ENCODE measurements around the gene MLLT10. TPM values are rescaled to one million over a fixed set of nuclear protein-coding genes. Genes with fewer than 3 reads are reported as not detected.
A peak's percentile ranks its signal among the peaks of the same experiment; 100 is the strongest.

The MLLT10 gene
- total RNA-seq, 1 experiment from 2014 or later = 72.3 TPM

DNA sequence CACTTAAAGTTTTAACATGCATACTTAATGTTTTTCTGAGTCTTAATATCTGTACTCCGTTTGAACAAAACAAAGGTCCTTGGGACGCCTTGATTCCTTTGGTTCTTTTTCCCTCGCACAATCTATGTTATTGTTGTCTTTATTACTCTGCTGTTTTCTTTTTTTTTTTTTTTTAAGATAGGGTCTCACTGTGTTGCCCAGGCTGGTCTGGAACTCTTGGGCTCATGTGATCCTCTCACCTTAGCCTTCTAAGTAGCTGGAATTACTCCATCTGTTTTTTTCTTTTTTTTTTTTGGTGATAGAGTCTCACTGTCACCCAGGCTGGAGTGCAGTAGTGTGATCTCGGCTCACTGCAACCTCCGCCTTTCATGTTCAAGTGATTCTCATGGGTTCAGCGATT is 13.2 kb downstream of the MLLT10 start:
- Mint-ChIP-seq H3K27ac (peak overlapping the region in 1 of 3 experiments; percentile 64; a peak in 2 of 7 replicates), H3K4me1 (peaks cover 0 to 4% of the 10 kb centered on the region in 2 experiments; a peak in 2 of 4 replicates), H3K36me3 (ENCODE audit: insufficient read depth in 1 of 3, low read depth in 3 of 3) (peaks cover 50 to 92% (median 73%) of the 10 kb centered on the region in 3 experiments), H3K27me3 (ENCODE audit: low read depth) (no peaks in the 10 kb centered on the region), H3K4me3 (no peak overlapping the region), H3K9me3 (no peaks in the 10 kb centered on the region)
- WGBS (ENCODE audit: extremely low coverage, insufficient read length, low lambda C conversion rate) = no CpG with 5 or more reads among the region's 6 CpGs
- Histone ChIP-seq H3K27ac (ENCODE audit: insufficient read length, low read depth, low read length) (no peak overlapping the region), H4K20me1 (ENCODE audit: control insufficient read depth, insufficient read depth, insufficient read length) (no peaks in the 10 kb centered on the region), H3K27me3 (ENCODE audit: insufficient read depth, low read length) (no peaks in the 10 kb centered on the region), H2BK15ac (ENCODE audit: low read depth, low read length) (no peak overlapping the region), H2BK12ac (ENCODE audit: insufficient read length, low read depth, low read length) (no peak overlapping the region), H2BK20ac (ENCODE audit: low read depth, low read length, poor library complexity, severe bottlenecking) (no peak overlapping the region), H3K9me3 (ENCODE audit: control insufficient read depth, low read depth, low read length) (no peaks in the 10 kb centered on the region), H3K9ac (ENCODE audit: extremely low read depth, insufficient read length, low read length) (no peak overlapping the region), H4K5ac (ENCODE audit: insufficient read length, low read depth, low read length) (no peak overlapping the region), H3K79me2 (ENCODE audit: insufficient read depth, low read length) (peaks cover 6% of the 10 kb centered on the region; the same call in 1 of the 2 replicates), H3K18ac (ENCODE audit: insufficient read length, low read depth, low read length) (no peak overlapping the region), H2BK120ac (ENCODE audit: low read depth, low read length, poor library complexity, severe bottlenecking) (no peak overlapping the region), H3K4me2 (ENCODE audit: insufficient read depth, insufficient read length, low read length) (no peak overlapping the region), H3K14ac (ENCODE audit: insufficient read depth, low read length) (no peak overlapping the region), H3K4ac (ENCODE audit: low read depth, low read length) (no peak overlapping the region), H3K56ac (ENCODE audit: insufficient read length, low read depth, low read length) (no peak overlapping the region), H4K91ac (ENCODE audit: insufficient read length, low read depth, low read length) (no peak overlapping the region), H3K23me2 (ENCODE audit: insufficient read length, low read depth, low read length, poor library complexity, severe bottlenecking) (no peaks in the 10 kb centered on the region), H2BK5ac (ENCODE audit: insufficient read length, low read length) (no peak overlapping the region), H4K8ac (replicated peaks; ENCODE audit: insufficient read length, low read depth, low read length) (no peak overlapping the region), H3K23ac (ENCODE audit: insufficient read length, low read depth, low read length) (no peak overlapping the region), H2AFZ (ENCODE audit: low read length) (no peak overlapping the region), H3K4me1 (ENCODE audit: insufficient read depth, low read length) (no peaks in the 10 kb centered on the region), H2AK5ac (ENCODE audit: insufficient read length, low read length) (no peak overlapping the region), H3T11ph (ENCODE audit: low read length) (no peak overlapping the region), H3K79me1 (ENCODE audit: insufficient read depth, low read depth, low read length, poor library complexity, severe bottlenecking) (no peaks in the 10 kb centered on the region)
- TF ChIP-seq, protein P1, sequence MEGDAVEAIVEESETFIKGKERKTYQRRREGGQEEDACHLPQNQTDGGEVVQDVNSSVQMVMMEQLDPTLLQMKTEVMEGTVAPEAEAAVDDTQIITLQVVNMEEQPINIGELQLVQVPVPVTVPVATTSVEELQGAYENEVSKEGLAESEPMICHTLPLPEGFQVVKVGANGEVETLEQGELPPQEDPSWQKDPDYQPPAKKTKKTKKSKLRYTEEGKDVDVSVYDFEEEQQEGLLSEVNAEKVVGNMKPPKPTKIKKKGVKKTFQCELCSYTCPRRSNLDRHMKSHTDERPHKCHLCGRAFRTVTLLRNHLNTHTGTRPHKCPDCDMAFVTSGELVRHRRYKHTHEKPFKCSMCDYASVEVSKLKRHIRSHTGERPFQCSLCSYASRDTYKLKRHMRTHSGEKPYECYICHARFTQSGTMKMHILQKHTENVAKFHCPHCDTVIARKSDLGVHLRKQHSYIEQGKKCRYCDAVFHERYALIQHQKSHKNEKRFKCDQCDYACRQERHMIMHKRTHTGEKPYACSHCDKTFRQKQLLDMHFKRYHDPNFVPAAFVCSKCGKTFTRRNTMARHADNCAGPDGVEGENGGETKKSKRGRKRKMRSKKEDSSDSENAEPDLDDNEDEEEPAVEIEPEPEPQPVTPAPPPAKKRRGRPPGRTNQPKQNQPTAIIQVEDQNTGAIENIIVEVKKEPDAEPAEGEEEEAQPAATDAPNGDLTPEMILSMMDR (conservative IDR thresholded peaks at IDR 0.05) = no peak
- no peak for DNase-seq
